GM18511 (cell line): Measurements from ENCODE around the gene MCEE.
"Not testable (repeated sequence)": the region's sequence is repeated elsewhere in the genome, so short reads cannot be mapped to it uniquely, and the experiment has no call there.

Experiments used
- ATAC-seq: cut with Tn5 transposase; IDR thresholded peaks from one replicate; pipeline ENCODE4 v1.9.1; 2021; ENCODE audit warnings: mild to moderate bottlenecking, moderate library complexity; ENCODE audit not compliant: unreplicated experiment

Gene MCEE

DNA sequence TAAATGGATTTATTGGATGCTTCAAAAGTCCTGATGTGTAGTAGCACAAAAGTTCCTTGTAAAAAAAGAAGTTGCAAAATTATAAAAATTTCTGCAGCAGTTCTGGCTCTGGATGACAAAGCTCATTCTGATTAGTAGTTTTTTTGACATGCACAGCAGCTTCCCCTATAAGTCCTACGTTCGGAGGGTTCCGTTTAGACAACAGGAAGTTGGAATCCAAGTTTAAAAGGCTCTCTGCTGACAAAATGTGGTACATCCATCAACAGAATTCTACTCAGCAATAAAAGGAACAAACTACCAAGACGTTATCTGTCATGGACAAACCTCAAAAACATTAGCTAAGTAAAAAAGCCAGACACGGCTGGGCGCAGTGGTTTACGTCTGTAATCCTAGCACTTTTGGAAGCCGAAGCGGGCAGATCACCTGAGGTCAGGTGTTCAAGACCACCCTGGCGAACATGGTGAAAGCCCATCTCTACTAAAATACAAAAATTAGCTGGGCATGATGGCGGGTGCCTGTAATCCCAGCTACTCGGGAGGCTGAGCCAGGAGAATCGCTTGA, 46.2 kb downstream of the MCEE start:
- not testable (repeated sequence) for ATAC-seq

- not testable (repeated sequence) for ATAC-seq
These were observed 46.7 kb downstream of the MCEE start for GRCh38 chr2:71083297-71083696.

DNA sequence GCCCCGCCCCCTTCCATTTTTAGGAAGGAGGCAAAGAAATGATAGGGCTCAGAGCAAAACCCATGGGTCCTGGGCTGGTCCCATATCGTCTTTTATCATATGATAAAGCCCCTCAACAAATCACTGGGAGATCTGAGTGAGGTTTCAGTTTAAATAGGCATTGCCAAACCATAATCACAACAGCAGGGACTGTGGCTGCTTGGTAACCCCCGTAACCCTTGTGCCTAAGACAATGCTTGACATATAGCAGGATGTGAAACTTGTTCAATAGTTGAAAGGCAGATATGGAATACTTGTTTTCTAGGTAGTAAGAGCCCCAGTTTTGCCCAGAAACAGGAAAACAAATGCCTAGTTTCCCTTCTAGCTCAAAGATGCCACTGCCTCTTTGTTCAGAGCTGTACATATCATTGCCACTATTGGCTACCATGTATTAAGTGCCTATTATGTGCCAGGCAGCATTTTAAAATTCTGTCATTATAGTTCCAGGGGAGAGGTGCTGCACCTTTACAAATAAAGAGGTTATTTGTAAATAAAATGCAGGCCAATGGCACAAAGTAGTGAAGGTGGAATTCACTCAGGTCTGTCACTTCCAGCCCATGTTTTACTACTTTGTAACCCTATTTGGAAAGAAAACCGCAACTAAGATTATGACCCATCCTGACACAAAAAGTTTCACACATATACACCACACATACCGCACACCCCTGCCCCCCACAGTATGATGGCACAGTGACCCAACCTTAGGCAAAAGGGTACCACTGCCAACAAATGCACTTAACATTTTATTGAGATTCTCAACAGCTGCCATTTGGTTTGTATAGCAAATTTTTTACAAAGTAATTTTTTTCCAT, 47.4 kb downstream of the MCEE start:
- ATAC-seq, result peak; percentile 80

- no peak for ATAC-seq
These were observed 51.4 kb downstream of the MCEE start for GRCh38 chr2:71078624-71079023.

- ATAC-seq, result no peak
These were observed 55.1 kb downstream of the MCEE start for GRCh38 chr2:71074893-71075395.

GRCh38 chr2:71073475-71073874, 56.6 kb downstream of the MCEE start:
- ATAC-seq, result no peak

- ATAC-seq, result no peak
These were observed 57.5 kb downstream of the MCEE start for GRCh38 chr2:71072492-71072891.

DNA sequence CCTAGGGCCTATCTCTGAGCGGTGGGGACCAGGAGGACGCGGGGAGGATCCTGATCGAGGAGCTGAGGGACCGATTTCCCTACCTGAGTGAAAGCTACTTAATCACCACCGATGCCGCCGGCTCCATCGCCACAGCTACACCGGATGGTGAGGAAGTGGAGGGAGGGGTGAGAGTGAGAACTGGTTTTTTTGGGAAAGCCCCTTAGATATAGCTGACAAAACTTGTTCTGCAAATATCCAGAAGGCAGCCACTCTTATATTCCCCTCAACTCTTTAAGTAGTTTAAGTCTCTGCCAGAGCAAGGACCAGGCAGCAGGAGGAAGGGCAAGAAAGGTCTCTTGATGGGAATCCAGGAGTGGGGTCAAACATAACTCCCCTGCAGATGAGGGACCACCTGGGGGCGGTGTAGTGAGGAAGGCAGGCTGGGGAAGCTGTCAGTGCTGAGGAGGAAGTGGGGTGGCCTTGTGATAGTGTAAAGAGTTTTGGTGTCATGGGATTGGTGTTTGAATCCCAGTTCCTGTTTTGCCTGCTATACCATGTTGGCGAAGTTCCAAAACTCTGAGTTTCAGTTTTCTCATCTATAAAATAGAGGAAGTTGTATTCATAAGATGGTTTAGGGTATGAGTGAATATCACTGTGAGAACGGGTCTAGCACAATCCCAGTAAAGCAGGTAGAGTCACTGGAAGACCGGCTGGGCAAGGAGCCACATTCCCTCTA, 58.2 kb downstream of the MCEE start:
- ATAC-seq, result peak; percentile 58

DNA sequence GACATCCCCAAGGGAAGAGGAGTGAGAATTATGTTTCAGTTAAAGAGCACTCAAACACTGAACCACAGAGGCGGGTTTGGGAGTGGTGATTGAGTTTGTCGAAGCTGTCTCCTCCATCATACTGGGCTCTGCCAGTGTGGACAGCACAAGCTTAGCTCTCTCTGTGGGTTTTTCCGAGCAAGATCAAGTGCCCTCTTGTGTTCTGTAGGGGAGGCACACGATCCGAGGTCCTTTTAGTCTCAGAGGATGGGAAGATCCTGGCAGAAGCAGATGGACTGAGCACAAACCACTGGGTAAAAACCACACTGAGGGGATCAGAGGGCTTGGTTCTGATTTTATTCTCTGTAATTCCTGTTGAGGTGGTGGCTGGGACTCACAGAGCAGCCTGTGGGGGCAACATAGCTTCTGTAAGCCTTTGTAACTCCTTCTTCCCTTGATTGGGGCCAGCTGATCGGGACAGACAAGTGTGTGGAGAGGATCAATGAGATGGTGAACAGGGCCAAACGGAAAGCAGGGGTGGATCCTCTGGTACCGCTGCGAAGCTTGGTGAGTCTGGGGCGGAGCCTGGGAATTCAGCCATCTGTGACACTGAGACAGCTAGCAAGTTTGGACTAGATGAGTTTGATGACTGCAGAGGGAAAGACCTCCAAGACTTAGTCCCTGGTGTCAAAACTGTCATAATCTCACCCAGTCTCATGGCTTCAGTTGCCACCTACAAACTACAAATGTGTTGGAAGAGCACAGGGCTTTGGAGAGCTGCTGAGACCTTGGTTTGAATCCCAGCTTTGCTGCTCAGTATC, 59.5 kb downstream of the MCEE start:
- no peak for ATAC-seq

GRCh38 chr2:71069376-71069775, 60.7 kb downstream of the MCEE start:
- ATAC-seq, result no peak

GRCh38 chr2:71068218-71069035, 61.6 kb downstream of the MCEE start, which contains the start of gene NAGK:
NAGK (plus strand) TSS chr2:71068648; CDS start chr2:71068684, 36 bp downstream.
- ATAC-seq, result peak; percentile 50

DNA sequence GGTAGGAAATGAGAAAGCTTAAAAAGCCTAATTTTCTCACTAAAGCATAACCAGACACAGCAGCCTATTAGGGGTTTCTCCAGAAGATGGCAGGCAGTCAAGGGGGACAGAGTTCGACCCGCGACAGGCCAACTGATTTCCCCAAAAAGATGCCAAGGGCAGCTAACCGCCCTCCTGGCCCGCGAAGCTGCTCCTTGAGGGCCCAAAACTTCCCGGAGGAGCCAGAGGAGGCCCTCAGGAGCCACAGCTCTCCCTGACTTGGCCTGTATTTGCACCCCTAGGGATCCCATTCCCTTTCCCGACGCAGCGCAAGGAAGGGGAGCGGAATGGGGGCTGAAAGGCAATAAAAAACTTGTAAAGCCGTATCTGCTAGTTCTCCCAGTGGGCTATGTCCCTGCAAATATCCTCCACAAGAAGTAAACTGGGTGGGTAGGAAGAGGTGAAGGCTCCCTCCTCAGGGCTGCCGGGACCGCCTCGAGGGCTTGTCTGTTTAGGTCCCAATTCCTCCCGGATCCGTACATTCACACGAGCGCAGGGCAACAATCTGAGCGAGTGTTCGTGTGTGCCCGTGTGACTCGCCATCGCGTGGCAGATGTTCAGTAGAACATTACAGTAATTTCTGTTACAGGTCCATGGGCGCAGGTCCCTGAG, 62.3 kb downstream of the MCEE start:
- peak; percentile 1 for ATAC-seq

GRCh38 chr2:71066856-71067255, 63.2 kb downstream of the MCEE start:
- ATAC-seq, result no peak

DNA sequence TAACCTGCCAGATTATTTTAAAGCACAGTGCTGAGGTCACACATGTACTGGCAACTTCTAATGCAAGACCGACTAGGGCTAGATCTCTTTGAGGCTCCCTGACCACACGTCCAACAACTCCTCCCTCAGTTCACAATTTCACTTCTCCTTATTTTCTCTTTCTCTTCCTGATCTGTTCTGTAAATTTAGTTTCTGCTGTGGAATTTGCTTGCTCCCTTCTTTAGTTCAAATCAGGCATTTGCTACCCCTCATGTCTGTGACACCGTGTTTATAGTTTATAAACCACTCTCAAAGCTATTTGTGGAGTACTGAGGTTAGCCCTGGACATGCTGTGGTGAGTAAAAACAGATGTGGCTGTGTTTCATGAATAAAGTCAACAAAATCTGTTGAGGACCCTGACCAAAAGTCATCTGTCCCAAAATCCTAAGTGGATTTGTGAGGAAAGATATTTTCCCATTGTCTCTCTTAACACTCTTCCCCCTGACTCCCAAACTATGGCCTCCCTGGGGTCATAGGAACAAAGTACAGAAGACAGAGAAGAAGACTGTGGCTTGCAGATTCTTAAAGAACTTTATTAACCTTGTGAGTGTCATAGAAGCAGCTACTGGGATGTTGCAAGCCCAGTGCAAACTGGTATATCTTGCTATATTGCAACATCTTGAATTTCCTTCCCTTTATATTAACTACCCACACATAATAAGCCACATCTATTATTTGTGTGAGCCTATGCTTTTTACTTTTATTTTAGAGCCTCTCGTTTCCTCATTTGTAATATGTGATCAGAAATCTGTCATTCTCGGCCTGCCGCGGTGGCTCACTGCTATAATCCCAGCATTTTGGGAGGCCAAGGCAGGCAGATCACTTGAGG, 65.0 kb downstream of the MCEE start:
- peak; percentile 34 for ATAC-seq

- ATAC-seq, result no peak
These were observed 65.9 kb downstream of the MCEE start for GRCh38 chr2:71064110-71064611.

DNA sequence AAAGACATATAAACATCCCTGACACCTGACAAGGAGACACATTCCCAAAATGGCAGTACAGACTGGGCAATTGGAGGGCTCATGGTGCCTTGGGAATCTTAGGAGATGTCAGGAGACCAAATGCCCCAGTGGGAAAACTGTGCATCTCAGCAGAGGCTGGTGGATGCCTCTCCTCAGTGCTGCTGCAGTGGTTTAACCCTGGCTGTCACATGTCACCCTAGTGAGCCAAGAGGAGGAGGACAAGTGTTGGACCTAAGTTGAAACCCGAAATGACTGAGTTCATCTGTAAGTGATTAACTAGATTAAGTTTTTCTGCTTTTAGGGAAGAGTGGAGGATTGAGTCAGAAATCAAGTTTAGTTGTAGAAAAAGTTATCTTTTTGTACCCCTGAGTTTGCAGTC, 66.8 kb downstream of the MCEE start:
- ATAC-seq, result peak; percentile 27

DNA sequence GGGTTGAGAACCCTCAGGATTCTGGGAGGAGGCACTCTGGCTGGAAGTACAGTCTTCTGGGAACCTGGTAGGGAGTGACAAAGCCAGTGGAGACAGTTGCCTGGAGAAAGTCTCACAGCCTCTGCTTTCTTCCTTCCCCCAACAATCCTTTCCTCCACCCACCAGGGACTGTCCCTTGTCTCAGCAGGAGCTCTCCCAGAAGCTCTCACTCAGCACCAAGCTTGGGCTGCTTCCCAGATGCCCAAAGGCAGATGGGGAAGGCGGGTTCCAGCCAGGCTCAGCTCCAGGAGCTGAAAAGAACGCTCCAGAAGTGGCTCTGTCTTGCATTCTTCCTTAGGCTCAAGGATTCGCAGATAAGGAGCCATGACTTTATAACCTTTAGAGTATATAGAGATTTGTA, 69.2 kb downstream of the MCEE start:
- ATAC-seq, result no peak

GRCh38 chr2:71060211-71060610, 69.8 kb downstream of the MCEE start:
- ATAC-seq, result no peak
